ENCODE results near the gene SH3RF1.

Gene SH3RF1

DNA sequence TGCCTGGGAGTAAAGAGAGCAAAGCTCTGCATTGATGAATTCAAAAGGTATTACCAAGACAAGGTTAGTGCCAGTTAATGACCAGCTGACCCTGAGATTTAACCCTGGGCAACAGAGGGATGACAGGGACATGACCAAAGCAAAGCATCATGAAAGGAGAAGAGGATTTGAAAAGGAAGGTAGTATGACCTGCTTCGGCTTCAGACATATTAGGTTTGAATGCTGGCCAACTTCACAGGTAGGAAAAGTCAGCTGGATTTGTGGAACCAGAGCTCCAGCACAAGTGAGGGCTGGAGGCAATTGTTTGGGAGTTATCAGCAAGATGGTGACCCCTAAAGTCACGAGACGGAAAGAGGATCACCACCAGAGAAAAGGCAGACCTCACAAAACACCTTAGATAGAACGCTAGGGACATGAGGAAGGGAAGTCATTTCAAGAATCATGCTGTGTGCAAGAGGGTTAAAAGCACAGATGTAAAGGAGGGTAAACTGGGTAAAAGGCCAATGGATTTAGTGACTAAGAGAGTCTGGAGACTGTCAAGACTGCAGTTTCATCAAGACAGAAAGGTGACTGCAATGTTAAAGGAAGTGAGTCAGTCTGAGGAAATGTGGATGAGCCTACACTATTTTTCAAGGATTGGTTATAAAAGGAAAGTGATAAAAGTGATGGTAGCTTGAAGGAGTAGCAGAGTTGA is 45.6 kb downstream of the SH3RF1 start:
- peaks cover 7% of the 10 kb centered on the region for H3K4me1 ChIP-seq (ENCODE audit: control insufficient read depth, low read length)
- no peak for TF ChIP-seq EZH2phosphoT487 (IDR thresholded peaks at IDR 0.05; ENCODE audit: borderline replicate concordance, low read length)
- TF ChIP-seq, protein P1, sequence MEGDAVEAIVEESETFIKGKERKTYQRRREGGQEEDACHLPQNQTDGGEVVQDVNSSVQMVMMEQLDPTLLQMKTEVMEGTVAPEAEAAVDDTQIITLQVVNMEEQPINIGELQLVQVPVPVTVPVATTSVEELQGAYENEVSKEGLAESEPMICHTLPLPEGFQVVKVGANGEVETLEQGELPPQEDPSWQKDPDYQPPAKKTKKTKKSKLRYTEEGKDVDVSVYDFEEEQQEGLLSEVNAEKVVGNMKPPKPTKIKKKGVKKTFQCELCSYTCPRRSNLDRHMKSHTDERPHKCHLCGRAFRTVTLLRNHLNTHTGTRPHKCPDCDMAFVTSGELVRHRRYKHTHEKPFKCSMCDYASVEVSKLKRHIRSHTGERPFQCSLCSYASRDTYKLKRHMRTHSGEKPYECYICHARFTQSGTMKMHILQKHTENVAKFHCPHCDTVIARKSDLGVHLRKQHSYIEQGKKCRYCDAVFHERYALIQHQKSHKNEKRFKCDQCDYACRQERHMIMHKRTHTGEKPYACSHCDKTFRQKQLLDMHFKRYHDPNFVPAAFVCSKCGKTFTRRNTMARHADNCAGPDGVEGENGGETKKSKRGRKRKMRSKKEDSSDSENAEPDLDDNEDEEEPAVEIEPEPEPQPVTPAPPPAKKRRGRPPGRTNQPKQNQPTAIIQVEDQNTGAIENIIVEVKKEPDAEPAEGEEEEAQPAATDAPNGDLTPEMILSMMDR (IDR thresholded peaks at IDR 0.05; ENCODE audit: low read depth, low read length, poor library complexity, severe bottlenecking), result no peak
- no peaks in the 10 kb centered on the region for H3K27me3 ChIP-seq (ENCODE audit: control insufficient read depth, low read length)
- H3K4me2 ChIP-seq (ENCODE audit: low read length), result no peak overlapping the region
- H4K20me1 ChIP-seq (ENCODE audit: control insufficient read depth, insufficient read depth, low read depth, low read length), result no peaks in the 10 kb centered on the region
- H3K9me2 ChIP-seq (replicated peaks; ENCODE audit: control insufficient read depth, low read length), result no peaks in the 10 kb centered on the region
- no peak overlapping the region for H3K27ac ChIP-seq (ENCODE audit: low read depth, low read length)
- H3F3A ChIP-seq (ENCODE audit: control insufficient read depth, insufficient read depth), result no peaks in the 10 kb centered on the region
- no peaks in the 10 kb centered on the region for H3K79me2 ChIP-seq (ENCODE audit: control insufficient read depth, low read length)
- H3K9me3 ChIP-seq (ENCODE audit: control insufficient read depth, insufficient read depth, low read length), result no peaks in the 10 kb centered on the region
- H3K36me3 ChIP-seq (ENCODE audit: control insufficient read depth, low read length), result no peaks in the 10 kb centered on the region
- H3K4me3 ChIP-seq (ENCODE audit: low read length), result no peak overlapping the region

DNA sequence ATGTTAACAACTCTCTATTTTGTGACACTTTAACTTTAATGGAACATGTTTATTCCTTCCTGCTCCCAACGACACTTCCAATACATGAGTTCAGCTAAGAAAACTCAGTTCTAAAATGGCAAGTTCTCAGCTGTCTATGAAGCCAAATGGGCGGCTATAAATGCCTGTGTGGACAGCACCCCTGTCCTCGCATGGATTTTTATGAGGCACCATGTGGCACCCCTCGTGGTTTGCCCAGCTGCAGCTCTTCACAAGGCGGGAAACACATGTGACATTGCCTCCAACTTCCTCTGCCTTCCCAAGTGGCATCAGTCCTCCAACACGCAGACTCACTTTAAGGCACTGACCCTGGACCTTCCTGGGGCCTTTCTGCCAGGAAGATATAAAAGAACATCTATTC is 48.0 kb downstream of the SH3RF1 start:
- Histone ChIP-seq H3K4me1 (ENCODE audit: control insufficient read depth, low read length) (peaks cover 14% of the 10 kb centered on the region), H4K20me1 (ENCODE audit: control insufficient read depth, insufficient read depth, low read depth, low read length) (no peaks in the 10 kb centered on the region), H3K9me2 (replicated peaks; ENCODE audit: control insufficient read depth, low read length) (no peaks in the 10 kb centered on the region), H3K27ac (ENCODE audit: low read depth, low read length) (no peak overlapping the region), H3K9me3 (ENCODE audit: control insufficient read depth, insufficient read depth, low read length) (no peaks in the 10 kb centered on the region), H3K36me3 (ENCODE audit: control insufficient read depth, low read length) (no peaks in the 10 kb centered on the region), H3K79me2 (ENCODE audit: control insufficient read depth, low read length) (no peaks in the 10 kb centered on the region), H3F3A (ENCODE audit: control insufficient read depth, insufficient read depth) (no peaks in the 10 kb centered on the region; the same call in 1 of the 2 replicates), H3K4me3 (ENCODE audit: low read length) (no peak overlapping the region), H3K27me3 (ENCODE audit: control insufficient read depth, low read length) (no peaks in the 10 kb centered on the region), H3K4me2 (ENCODE audit: low read length) (no peak overlapping the region)
- no peak for TF ChIP-seq EZH2phosphoT487 (IDR thresholded peaks at IDR 0.05; ENCODE audit: borderline replicate concordance, low read length)
- TF ChIP-seq, protein P1 (IDR thresholded peaks at IDR 0.05; ENCODE audit: low read depth, low read length, poor library complexity, severe bottlenecking), result no peak

DNA sequence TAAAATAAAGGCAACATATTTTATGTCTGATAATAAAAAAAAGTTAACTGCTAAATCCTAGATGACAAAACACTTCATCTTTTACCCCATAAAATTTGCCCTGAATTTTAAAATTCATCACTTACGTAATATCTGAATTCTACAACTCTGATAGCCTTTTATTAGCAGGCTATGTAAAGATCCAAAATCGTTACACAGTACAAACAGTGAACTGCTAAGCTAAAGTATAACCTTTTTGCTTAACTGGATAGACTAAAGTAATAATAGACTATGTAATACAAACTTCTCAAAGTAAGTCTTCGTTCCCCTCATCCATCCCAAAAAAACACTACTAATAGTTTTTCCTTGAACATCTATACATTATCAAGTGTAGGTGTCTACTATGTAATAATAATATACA is 49.1 kb downstream of the SH3RF1 start:
- Histone ChIP-seq H3K4me2 (ENCODE audit: low read length) (no peak overlapping the region), H3K36me3 (ENCODE audit: control insufficient read depth, low read length) (no peaks in the 10 kb centered on the region), H4K20me1 (ENCODE audit: control insufficient read depth, insufficient read depth, low read depth, low read length) (no peaks in the 10 kb centered on the region), H3K27me3 (ENCODE audit: control insufficient read depth, low read length) (no peaks in the 10 kb centered on the region), H3K9me2 (replicated peaks; ENCODE audit: control insufficient read depth, low read length) (no peaks in the 10 kb centered on the region), H3K9me3 (ENCODE audit: control insufficient read depth, insufficient read depth, low read length) (no peaks in the 10 kb centered on the region), H3K4me3 (ENCODE audit: low read length) (no peak overlapping the region), H3F3A (ENCODE audit: control insufficient read depth, insufficient read depth) (no peaks in the 10 kb centered on the region; the same call in 1 of the 2 replicates), H3K27ac (ENCODE audit: low read depth, low read length) (no peak overlapping the region), H3K4me1 (ENCODE audit: control insufficient read depth, low read length) (peaks cover 17% of the 10 kb centered on the region), H3K79me2 (ENCODE audit: control insufficient read depth, low read length) (no peaks in the 10 kb centered on the region)
- TF ChIP-seq, protein P1 (IDR thresholded peaks at IDR 0.05; ENCODE audit: low read depth, low read length, poor library complexity, severe bottlenecking), result no peak
- no peak for TF ChIP-seq EZH2phosphoT487 (IDR thresholded peaks at IDR 0.05; ENCODE audit: borderline replicate concordance, low read length)

Measured in DOHH2 (cell line).